Measurements from ENCODE around the gene WRNIP1.
A peak's percentile ranks its signal among the peaks of the same experiment; 100 is the strongest.

Gene WRNIP1

DNA sequence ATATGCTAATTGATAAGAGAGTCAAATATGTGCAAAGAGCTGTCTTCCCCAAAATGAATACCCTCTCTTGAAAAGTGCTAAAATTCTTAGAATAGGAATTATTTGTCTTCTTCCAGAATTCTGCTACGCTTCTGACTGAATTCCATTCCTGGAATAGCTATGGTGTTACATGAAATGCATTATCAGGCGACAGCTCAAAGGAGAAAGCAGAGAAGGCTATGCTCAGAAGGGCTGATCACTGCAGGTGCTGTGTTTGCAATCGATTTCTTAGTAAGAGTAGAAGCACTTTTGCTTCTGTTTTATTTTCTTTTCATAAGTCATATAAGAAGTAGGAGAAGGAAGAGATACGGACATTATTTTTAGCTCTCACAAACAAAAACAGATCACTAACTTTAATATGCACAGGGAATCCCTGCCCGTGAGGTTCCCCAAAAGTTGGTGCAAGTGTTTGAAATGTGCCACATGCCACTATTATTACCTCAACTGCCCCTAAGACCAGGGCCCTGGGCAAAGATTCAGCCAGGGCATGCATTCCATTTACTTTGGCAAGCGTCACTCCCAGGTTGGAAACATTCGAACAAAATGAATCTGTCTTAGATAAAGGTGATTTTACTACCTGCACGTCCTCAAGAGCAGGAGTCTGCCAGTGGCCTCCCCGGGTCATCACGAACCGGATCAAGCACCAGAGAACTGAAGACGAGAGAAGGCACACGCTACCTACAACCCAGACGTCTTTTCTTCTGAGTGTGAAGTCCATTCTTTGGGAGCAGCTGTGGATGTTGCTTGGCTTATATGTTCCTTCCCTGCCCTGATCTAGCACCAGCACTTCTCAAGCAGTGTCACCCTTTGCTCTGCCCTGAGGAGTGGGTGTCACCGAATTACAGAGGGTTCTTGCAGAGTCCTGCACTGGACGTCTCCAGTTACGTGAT, 21.6 kb upstream of the WRNIP1 start:
- Histone ChIP-seq H3K4me3 (ENCODE audit: low read depth, low read length) (no peak overlapping the region), H3K36me3 (no peaks in the 10 kb centered on the region), H3K27ac (no peak overlapping the region), H3K27me3 (ENCODE audit: insufficient read depth, low read depth, severe bottlenecking) (no peaks in the 10 kb centered on the region), H3K9me3 (ENCODE audit: severe bottlenecking) (no peaks in the 10 kb centered on the region)
- no peak for DNase-seq
- TF ChIP-seq, protein P1, sequence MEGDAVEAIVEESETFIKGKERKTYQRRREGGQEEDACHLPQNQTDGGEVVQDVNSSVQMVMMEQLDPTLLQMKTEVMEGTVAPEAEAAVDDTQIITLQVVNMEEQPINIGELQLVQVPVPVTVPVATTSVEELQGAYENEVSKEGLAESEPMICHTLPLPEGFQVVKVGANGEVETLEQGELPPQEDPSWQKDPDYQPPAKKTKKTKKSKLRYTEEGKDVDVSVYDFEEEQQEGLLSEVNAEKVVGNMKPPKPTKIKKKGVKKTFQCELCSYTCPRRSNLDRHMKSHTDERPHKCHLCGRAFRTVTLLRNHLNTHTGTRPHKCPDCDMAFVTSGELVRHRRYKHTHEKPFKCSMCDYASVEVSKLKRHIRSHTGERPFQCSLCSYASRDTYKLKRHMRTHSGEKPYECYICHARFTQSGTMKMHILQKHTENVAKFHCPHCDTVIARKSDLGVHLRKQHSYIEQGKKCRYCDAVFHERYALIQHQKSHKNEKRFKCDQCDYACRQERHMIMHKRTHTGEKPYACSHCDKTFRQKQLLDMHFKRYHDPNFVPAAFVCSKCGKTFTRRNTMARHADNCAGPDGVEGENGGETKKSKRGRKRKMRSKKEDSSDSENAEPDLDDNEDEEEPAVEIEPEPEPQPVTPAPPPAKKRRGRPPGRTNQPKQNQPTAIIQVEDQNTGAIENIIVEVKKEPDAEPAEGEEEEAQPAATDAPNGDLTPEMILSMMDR (IDR thresholded peaks at IDR 0.05; ENCODE audit: low read depth, low read length): no peak

DNA sequence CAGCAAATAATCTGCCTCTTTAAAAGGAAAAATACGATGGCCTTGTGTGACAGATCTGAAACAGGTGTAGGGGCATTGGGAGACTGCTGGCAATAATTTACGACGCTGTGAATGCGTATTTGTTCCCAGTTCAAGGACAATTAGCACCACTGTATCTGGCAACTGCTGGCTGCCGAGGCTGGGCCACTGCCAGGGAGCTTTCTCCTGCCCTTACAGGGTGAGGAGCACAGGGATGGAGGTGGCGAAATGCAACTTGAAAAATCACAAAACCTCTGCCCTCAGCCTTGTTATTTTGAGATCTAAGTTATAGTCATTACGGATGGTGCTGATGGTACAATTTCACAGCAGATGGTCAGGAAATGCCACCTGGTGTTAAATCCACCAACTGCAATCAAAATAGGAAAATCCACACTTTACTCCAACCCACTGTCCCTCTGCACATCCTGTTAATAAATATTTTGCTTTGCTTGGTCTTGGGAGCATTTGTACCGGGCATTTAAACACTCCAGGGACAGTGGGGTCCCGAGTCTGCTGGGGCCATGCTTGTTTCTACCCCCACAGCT, 20.9 kb upstream of the WRNIP1 start:
- no peak for DNase-seq
- Histone ChIP-seq H3K27me3 (ENCODE audit: insufficient read depth, low read depth, severe bottlenecking) (no peaks in the 10 kb centered on the region), H3K9me3 (ENCODE audit: severe bottlenecking) (no peaks in the 10 kb centered on the region), H3K27ac (no peak overlapping the region; the same call in 1 of the 2 replicates), H3K4me3 (ENCODE audit: low read depth, low read length) (no peak overlapping the region; the same call in 1 of the 2 replicates), H3K36me3 (no peaks in the 10 kb centered on the region)
- TF ChIP-seq, protein P1 (IDR thresholded peaks at IDR 0.05; ENCODE audit: low read depth, low read length): peak; percentile 63

DNA sequence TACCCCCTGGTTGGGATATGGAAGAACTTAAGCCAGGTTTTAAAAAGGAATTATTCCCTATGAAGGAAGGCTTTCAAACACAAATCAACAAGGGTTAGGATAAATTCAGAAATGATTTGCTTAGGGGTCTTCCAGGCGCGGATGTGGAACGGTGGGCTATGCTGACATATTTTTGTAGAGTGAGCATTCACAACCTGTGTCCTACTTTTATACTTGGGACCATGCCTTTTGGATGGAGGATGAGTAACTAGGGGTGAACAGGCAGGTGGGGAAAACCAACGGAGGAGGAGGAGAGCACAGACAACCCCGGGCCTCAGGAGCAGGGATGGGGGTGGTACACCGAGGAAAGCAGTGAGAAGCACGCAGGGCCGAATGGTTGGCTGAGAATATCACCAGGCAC, 20.4 kb upstream of the WRNIP1 start:
- no peaks in the 10 kb centered on the region for H3K9me3 ChIP-seq (ENCODE audit: severe bottlenecking)
- H3K27me3 ChIP-seq (ENCODE audit: insufficient read depth, low read depth, severe bottlenecking): no peaks in the 10 kb centered on the region
- H3K4me3 ChIP-seq (ENCODE audit: low read depth, low read length): no peak overlapping the region
- no peak for DNase-seq
- TF ChIP-seq, protein P1 (IDR thresholded peaks at IDR 0.05; ENCODE audit: low read depth, low read length): no peak
- no peak overlapping the region for H3K27ac ChIP-seq
- H3K36me3 ChIP-seq: no peaks in the 10 kb centered on the region

DNA sequence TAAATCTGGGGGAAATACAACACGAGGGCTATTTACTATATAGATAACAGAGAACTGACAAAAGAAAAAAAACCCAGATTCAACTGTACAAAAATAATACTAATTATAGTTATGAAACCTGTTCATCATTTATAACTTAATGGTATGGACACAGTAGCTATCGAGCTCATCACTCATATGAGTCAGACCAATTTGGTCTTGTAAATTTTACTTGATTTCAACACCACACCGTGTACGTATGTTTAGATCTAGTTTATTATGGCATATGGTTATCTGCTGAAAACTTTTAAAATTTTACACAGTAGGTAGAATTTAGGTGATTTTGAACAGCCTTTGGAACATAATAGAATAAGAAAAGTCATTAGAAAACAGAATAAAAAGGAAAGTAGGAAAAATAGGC, 19.9 kb upstream of the WRNIP1 start:
- H3K4me3 ChIP-seq (ENCODE audit: low read depth, low read length): no peak overlapping the region
- TF ChIP-seq, protein P1 (IDR thresholded peaks at IDR 0.05; ENCODE audit: low read depth, low read length): no peak
- H3K27ac ChIP-seq: no peak overlapping the region
- no peaks in the 10 kb centered on the region for H3K9me3 ChIP-seq (ENCODE audit: severe bottlenecking)
- H3K27me3 ChIP-seq (ENCODE audit: insufficient read depth, low read depth, severe bottlenecking): no peaks in the 10 kb centered on the region
- no peaks in the 10 kb centered on the region for H3K36me3 ChIP-seq
- no peak for DNase-seq

DNA sequence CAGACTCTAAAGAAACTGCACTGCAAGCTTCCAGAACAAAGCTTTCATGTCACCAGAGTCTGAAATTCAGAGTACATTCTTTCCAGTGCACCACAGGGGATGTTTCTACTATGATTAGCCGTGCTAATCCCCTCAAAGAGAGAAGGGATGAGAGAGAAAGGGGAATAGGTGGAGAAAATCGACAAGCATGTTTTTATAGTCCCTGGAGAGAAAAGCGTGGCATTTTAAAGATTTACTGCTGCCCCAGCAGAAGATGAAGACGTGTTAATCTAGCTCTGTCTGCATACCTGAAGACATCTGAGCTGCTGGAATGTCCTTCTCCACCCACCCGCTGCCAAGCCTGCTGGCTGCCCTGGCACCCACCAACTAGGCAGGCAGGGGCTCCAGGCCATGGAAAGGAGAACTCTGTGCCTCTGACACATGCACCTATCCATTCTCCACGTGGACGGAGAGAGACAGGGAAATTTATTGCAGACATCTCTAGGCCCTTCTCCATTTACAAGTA, 18.6 kb upstream of the WRNIP1 start:
- Histone ChIP-seq H3K4me3 (ENCODE audit: low read depth, low read length) (no peak overlapping the region), H3K9me3 (ENCODE audit: severe bottlenecking) (no peaks in the 10 kb centered on the region), H3K27me3 (ENCODE audit: insufficient read depth, low read depth, severe bottlenecking) (no peaks in the 10 kb centered on the region), H3K27ac (no peak overlapping the region), H3K36me3 (no peaks in the 10 kb centered on the region)
- TF ChIP-seq, protein P1 (IDR thresholded peaks at IDR 0.05; ENCODE audit: low read depth, low read length): no peak
- no peak for DNase-seq

Measured in WERI-Rb-1 (cell line).